ENCODE data around the gene ITIH5. TPM values are rescaled to one million over a fixed set of nuclear protein-coding genes. Genes with fewer than 3 reads are reported as not detected.

ITIH5 gene
- total and polyA plus RNA-seq, 2 experiments from 2014 or later, result 22.3 to 22.8 TPM

- Histone ChIP-seq H3K36me3 (replicated peaks; ENCODE audit: insufficient read depth, low read depth) (no peaks in the 10 kb centered on the region), H3K9me3 (ENCODE audit: low read depth) (no peaks in the 10 kb centered on the region), H2AFZ (no peak overlapping the region), H3K79me2 (no peaks in the 10 kb centered on the region), H4K20me1 (ENCODE audit: insufficient read depth, poor library complexity, severe bottlenecking) (no peaks in the 10 kb centered on the region), H3K27ac (peak overlapping the region; percentile 83), H3K27me3 (no peaks in the 10 kb centered on the region), H3K9me2 (replicated peaks; ENCODE audit: insufficient read depth) (no peaks in the 10 kb centered on the region), H3K4me2 (peak overlapping the region; percentile 32), H3K4me1 (ENCODE audit: insufficient read depth) (peaks cover 23% of the 10 kb centered on the region), H3K4me3 (no peak overlapping the region)
- no peak for DNase-seq (ENCODE audit: low spot score)
- no peak for TF ChIP-seq EZH2 (IDR thresholded peaks at IDR 0.05; ENCODE audit: borderline replicate concordance)
- TF ChIP-seq EZH2phosphoT487 (IDR thresholded peaks at IDR 0.05; ENCODE audit: low read depth, severe bottlenecking, unreplicated experiment), result no peak
- TF ChIP-seq, protein P1, sequence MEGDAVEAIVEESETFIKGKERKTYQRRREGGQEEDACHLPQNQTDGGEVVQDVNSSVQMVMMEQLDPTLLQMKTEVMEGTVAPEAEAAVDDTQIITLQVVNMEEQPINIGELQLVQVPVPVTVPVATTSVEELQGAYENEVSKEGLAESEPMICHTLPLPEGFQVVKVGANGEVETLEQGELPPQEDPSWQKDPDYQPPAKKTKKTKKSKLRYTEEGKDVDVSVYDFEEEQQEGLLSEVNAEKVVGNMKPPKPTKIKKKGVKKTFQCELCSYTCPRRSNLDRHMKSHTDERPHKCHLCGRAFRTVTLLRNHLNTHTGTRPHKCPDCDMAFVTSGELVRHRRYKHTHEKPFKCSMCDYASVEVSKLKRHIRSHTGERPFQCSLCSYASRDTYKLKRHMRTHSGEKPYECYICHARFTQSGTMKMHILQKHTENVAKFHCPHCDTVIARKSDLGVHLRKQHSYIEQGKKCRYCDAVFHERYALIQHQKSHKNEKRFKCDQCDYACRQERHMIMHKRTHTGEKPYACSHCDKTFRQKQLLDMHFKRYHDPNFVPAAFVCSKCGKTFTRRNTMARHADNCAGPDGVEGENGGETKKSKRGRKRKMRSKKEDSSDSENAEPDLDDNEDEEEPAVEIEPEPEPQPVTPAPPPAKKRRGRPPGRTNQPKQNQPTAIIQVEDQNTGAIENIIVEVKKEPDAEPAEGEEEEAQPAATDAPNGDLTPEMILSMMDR (IDR thresholded peaks at IDR 0.05; ENCODE audit: poor library complexity), result no peak
- WGBS (ENCODE audit: low lambda C conversion rate, missing lambda C conversion rate), result 62% methylated on average over 6 of the region's 6 CpGs
Measured at GRCh38 chr10:7542189-7542914, 124.4 kb downstream of the ITIH5 start.

GRCh38 chr10:7541137-7542087, 125.4 kb downstream of the ITIH5 start:
- Histone ChIP-seq H3K27ac (peak overlapping the region; percentile 83), H3K27me3 (no peaks in the 10 kb centered on the region), H4K20me1 (ENCODE audit: insufficient read depth, poor library complexity, severe bottlenecking) (no peaks in the 10 kb centered on the region), H2AFZ (no peak overlapping the region), H3K9me3 (ENCODE audit: low read depth) (no peaks in the 10 kb centered on the region), H3K79me2 (no peaks in the 10 kb centered on the region), H3K4me3 (no peak overlapping the region), H3K4me1 (ENCODE audit: insufficient read depth) (peaks cover 23% of the 10 kb centered on the region), H3K9me2 (replicated peaks; ENCODE audit: insufficient read depth) (no peaks in the 10 kb centered on the region), H3K4me2 (peak overlapping the region; percentile 37), H3K36me3 (replicated peaks; ENCODE audit: insufficient read depth, low read depth) (no peaks in the 10 kb centered on the region)
- DNase-seq (ENCODE audit: low spot score), result peak; percentile 80
- 39% methylated on average over 22 of the region's 22 CpGs for WGBS (ENCODE audit: low lambda C conversion rate, missing lambda C conversion rate)
- TF ChIP-seq EZH2phosphoT487 (IDR thresholded peaks at IDR 0.05; ENCODE audit: low read depth, severe bottlenecking, unreplicated experiment) (no peak), EZH2 (IDR thresholded peaks at IDR 0.05; ENCODE audit: borderline replicate concordance) (no peak)
- TF ChIP-seq, protein P1 (IDR thresholded peaks at IDR 0.05; ENCODE audit: poor library complexity), result no peak

GRCh38 chr10:7538970-7539654, 127.7 kb downstream of the ITIH5 start:
- H4K20me1 ChIP-seq (ENCODE audit: insufficient read depth, poor library complexity, severe bottlenecking), result no peaks in the 10 kb centered on the region
- no peaks in the 10 kb centered on the region for H3K27me3 ChIP-seq
- H3K79me2 ChIP-seq, result no peaks in the 10 kb centered on the region
- TF ChIP-seq EZH2phosphoT487 (IDR thresholded peaks at IDR 0.05; ENCODE audit: low read depth, severe bottlenecking, unreplicated experiment) (no peak), EZH2 (IDR thresholded peaks at IDR 0.05; ENCODE audit: borderline replicate concordance) (no peak)
- TF ChIP-seq, protein P1 (IDR thresholded peaks at IDR 0.05; ENCODE audit: poor library complexity), result no peak
- no peak overlapping the region for H2AFZ ChIP-seq
- H3K9me3 ChIP-seq (ENCODE audit: low read depth), result no peaks in the 10 kb centered on the region
- no peak overlapping the region for H3K27ac ChIP-seq
- no peak for DNase-seq (ENCODE audit: low spot score)
- H3K4me2 ChIP-seq, result no peak overlapping the region
- H3K9me2 ChIP-seq (replicated peaks; ENCODE audit: insufficient read depth), result no peaks in the 10 kb centered on the region
- H3K36me3 ChIP-seq (replicated peaks; ENCODE audit: insufficient read depth, low read depth), result no peaks in the 10 kb centered on the region
- H3K4me3 ChIP-seq, result no peak overlapping the region
- WGBS (ENCODE audit: low lambda C conversion rate, missing lambda C conversion rate), result 84% methylated on average over 6 of the region's 6 CpGs
- peaks cover 23% of the 10 kb centered on the region for H3K4me1 ChIP-seq (ENCODE audit: insufficient read depth)
